ENCODE results near the gene AUTS2.

AUTS2 gene

GRCh38 chr7:69941077-69941651 lies 342.9 kb downstream of the AUTS2 start:
- Histone ChIP-seq H3K9ac (ENCODE audit: low read length) (no peak overlapping the region), H3F3A (ENCODE audit: insufficient read depth, low read length) (no peaks in the 10 kb centered on the region), H3K4me3 (ENCODE audit: low read depth, low read length, poor library complexity, severe bottlenecking) (no peak overlapping the region), H2AFZ (ENCODE audit: low read length) (no peak overlapping the region), H3K79me2 (ENCODE audit: insufficient read depth, low read length) (peaks cover 63% of the 10 kb centered on the region), H3K4me2 (ENCODE audit: low read length) (no peak overlapping the region), H3K27ac (ENCODE audit: low read depth, low read length, poor library complexity, severe bottlenecking) (no peak overlapping the region), H3K9me3 (ENCODE audit: low read length) (no peaks in the 10 kb centered on the region), H4K20me1 (ENCODE audit: insufficient read depth, low read length) (no peaks in the 10 kb centered on the region), H3K4me1 (ENCODE audit: insufficient read depth, low read length, severe bottlenecking) (peaks cover 32% of the 10 kb centered on the region), H3K36me3 (ENCODE audit: insufficient read depth, low read length) (no peaks in the 10 kb centered on the region), H3K27me3 (ENCODE audit: insufficient read depth, low read length) (no peaks in the 10 kb centered on the region), H3K9me2 (ENCODE audit: low read depth, low read length) (no peaks in the 10 kb centered on the region)
- no peak for TF ChIP-seq CTCF (IDR thresholded peaks at IDR 0.05; ENCODE audit: low read length)
- TF ChIP-seq EZH2 (IDR thresholded peaks at IDR 0.05; ENCODE audit: borderline replicate concordance, low read length): no peak

GRCh38 chr7:69942573-69942972 lies 344.3 kb downstream of the AUTS2 start:
- no peaks in the 10 kb centered on the region for H3F3A ChIP-seq (ENCODE audit: insufficient read depth, low read length)
- H3K27ac ChIP-seq (ENCODE audit: low read depth, low read length, poor library complexity, severe bottlenecking): no peak overlapping the region
- no peak overlapping the region for H2AFZ ChIP-seq (ENCODE audit: low read length)
- no peak overlapping the region for H3K4me3 ChIP-seq (ENCODE audit: low read depth, low read length, poor library complexity, severe bottlenecking)
- peaks cover 32% of the 10 kb centered on the region for H3K4me1 ChIP-seq (ENCODE audit: insufficient read depth, low read length, severe bottlenecking)
- no peak overlapping the region for H3K4me2 ChIP-seq (ENCODE audit: low read length)
- H4K20me1 ChIP-seq (ENCODE audit: insufficient read depth, low read length): no peaks in the 10 kb centered on the region
- no peaks in the 10 kb centered on the region for H3K9me3 ChIP-seq (ENCODE audit: low read length)
- peaks cover 61% of the 10 kb centered on the region for H3K79me2 ChIP-seq (ENCODE audit: insufficient read depth, low read length)
- H3K9me2 ChIP-seq (ENCODE audit: low read depth, low read length): no peaks in the 10 kb centered on the region
- H3K36me3 ChIP-seq (ENCODE audit: insufficient read depth, low read length): no peaks in the 10 kb centered on the region
- H3K9ac ChIP-seq (ENCODE audit: low read length): no peak overlapping the region
- H3K27me3 ChIP-seq (ENCODE audit: insufficient read depth, low read length): no peaks in the 10 kb centered on the region
- no peak for TF ChIP-seq CTCF (IDR thresholded peaks at IDR 0.05; ENCODE audit: low read length)
- TF ChIP-seq EZH2 (IDR thresholded peaks at IDR 0.05; ENCODE audit: borderline replicate concordance, low read length): no peak

GRCh38 chr7:69946901-69947300 lies 348.6 kb downstream of the AUTS2 start:
- H3K27ac ChIP-seq (ENCODE audit: low read depth, low read length, poor library complexity, severe bottlenecking): no peak overlapping the region
- no peaks in the 10 kb centered on the region for H3K9me2 ChIP-seq (ENCODE audit: low read depth, low read length)
- peaks cover 58% of the 10 kb centered on the region for H3K79me2 ChIP-seq (ENCODE audit: insufficient read depth, low read length)
- no peaks in the 10 kb centered on the region for H3K36me3 ChIP-seq (ENCODE audit: insufficient read depth, low read length)
- H3K9me3 ChIP-seq (ENCODE audit: low read length): no peaks in the 10 kb centered on the region
- no peak overlapping the region for H3K4me3 ChIP-seq (ENCODE audit: low read depth, low read length, poor library complexity, severe bottlenecking)
- H4K20me1 ChIP-seq (ENCODE audit: insufficient read depth, low read length): no peaks in the 10 kb centered on the region
- H3K4me1 ChIP-seq (ENCODE audit: insufficient read depth, low read length, severe bottlenecking): peaks cover 49% of the 10 kb centered on the region
- TF ChIP-seq CTCF (IDR thresholded peaks at IDR 0.05; ENCODE audit: low read length) (no peak), EZH2 (IDR thresholded peaks at IDR 0.05; ENCODE audit: borderline replicate concordance, low read length) (no peak)
- no peak overlapping the region for H3K9ac ChIP-seq (ENCODE audit: low read length)
- H3F3A ChIP-seq (ENCODE audit: insufficient read depth, low read length): 0 out of 2 replicates have a peak, but pooled peaks cover 3% of the 10 kb centered on the region
- H3K4me2 ChIP-seq (ENCODE audit: low read length): no peak overlapping the region
- H3K27me3 ChIP-seq (ENCODE audit: insufficient read depth, low read length): no peaks in the 10 kb centered on the region
- H2AFZ ChIP-seq (ENCODE audit: low read length): no peak overlapping the region

Data from OCI-LY1 (cell line).